Measurements from ENCODE around the gene DLG2.

DLG2 gene

DNA sequence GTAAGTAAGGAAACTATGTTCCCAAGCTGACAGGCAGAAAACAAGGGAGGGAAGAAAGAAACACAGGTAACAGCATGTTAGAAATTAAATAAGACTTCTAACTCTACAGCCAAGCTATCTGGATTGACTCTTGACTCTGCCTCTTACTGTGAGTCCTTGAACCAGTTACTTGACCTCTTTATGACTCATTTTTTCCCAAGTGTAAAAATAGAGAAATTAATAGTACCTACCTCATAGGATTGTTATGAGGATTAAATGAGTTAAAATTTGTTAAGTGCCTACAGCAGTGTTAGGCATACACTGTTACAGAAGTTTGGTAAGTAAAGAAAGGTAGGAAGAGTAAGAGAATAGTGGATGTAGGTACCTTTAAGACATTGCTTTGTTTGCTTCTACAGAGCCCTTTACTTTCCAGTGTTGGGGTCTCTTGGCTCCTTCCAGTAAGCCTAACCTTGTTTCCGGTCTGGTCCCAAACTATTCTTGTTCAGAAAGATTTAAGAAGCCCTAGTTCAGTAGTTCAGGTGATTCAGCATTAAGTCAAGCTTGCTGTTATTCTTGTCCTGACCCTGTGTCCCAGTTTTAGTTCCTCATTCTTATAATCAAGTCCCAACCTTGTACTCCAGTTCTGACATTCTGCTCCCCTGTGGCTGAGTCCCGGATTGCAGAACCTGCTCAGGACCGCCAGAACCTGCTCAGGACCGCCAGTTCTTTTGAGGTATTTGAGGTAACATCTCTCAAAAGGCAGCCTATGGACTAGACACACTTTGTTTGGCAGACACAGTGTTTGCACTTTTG is 1377.6 kb downstream of the DLG2 start:
- no peak for DNase-seq (ENCODE audit: low read depth in 1 of 2, low spot score in 1 of 2)
- H3K4me3 ChIP-seq (replicated peaks; ENCODE audit: insufficient read depth, low read length), result no peak overlapping the region
- no peaks in the 10 kb centered on the region for H3K27me3 ChIP-seq (ENCODE audit: insufficient read depth, poor library complexity, severe bottlenecking)
- no peak overlapping the region for H3K27ac ChIP-seq (replicated peaks)
- TF ChIP-seq, protein P1, sequence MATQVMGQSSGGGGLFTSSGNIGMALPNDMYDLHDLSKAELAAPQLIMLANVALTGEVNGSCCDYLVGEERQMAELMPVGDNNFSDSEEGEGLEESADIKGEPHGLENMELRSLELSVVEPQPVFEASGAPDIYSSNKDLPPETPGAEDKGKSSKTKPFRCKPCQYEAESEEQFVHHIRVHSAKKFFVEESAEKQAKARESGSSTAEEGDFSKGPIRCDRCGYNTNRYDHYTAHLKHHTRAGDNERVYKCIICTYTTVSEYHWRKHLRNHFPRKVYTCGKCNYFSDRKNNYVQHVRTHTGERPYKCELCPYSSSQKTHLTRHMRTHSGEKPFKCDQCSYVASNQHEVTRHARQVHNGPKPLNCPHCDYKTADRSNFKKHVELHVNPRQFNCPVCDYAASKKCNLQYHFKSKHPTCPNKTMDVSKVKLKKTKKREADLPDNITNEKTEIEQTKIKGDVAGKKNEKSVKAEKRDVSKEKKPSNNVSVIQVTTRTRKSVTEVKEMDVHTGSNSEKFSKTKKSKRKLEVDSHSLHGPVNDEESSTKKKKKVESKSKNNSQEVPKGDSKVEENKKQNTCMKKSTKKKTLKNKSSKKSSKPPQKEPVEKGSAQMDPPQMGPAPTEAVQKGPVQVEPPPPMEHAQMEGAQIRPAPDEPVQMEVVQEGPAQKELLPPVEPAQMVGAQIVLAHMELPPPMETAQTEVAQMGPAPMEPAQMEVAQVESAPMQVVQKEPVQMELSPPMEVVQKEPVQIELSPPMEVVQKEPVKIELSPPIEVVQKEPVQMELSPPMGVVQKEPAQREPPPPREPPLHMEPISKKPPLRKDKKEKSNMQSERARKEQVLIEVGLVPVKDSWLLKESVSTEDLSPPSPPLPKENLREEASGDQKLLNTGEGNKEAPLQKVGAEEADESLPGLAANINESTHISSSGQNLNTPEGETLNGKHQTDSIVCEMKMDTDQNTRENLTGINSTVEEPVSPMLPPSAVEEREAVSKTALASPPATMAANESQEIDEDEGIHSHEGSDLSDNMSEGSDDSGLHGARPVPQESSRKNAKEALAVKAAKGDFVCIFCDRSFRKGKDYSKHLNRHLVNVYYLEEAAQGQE (IDR thresholded peaks at IDR 0.05; ENCODE audit: insufficient replicate concordance, low read depth), result no peak
- TF ChIP-seq, protein P2, sequence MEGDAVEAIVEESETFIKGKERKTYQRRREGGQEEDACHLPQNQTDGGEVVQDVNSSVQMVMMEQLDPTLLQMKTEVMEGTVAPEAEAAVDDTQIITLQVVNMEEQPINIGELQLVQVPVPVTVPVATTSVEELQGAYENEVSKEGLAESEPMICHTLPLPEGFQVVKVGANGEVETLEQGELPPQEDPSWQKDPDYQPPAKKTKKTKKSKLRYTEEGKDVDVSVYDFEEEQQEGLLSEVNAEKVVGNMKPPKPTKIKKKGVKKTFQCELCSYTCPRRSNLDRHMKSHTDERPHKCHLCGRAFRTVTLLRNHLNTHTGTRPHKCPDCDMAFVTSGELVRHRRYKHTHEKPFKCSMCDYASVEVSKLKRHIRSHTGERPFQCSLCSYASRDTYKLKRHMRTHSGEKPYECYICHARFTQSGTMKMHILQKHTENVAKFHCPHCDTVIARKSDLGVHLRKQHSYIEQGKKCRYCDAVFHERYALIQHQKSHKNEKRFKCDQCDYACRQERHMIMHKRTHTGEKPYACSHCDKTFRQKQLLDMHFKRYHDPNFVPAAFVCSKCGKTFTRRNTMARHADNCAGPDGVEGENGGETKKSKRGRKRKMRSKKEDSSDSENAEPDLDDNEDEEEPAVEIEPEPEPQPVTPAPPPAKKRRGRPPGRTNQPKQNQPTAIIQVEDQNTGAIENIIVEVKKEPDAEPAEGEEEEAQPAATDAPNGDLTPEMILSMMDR (IDR thresholded peaks at IDR 0.05; ENCODE audit: insufficient read depth, low read length), result no peak
- TF ChIP-seq SPI1 (IDR thresholded peaks at IDR 0.05; ENCODE audit: borderline replicate concordance, low read depth) (no peak), POLR2AphosphoS5 (IDR thresholded peaks at IDR 0.05; ENCODE audit: low read depth) (no peak), GABPA (IDR thresholded peaks at IDR 0.05; ENCODE audit: low read depth) (no peak)

DNA sequence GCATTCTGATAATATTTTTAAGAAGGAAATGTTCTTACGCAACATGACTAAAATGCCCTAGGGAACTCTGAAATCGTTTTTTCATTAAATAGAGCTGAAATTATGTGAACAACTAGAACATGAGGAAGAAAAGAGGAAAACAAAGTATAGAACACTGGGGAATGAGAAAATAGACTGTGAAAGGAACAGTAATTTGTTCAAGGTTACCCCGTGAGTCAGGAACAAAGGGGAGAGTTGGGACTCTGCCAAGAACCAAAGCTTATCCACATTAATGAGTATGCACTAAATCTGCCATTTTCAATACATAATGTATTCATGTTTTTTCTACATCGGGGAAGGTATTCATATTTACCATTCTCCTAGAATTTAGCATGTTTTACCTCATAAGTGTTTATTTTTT is 1379.2 kb downstream of the DLG2 start:
- DNase-seq (ENCODE audit: low read depth in 1 of 2, low spot score in 1 of 2), result no peak
- TF ChIP-seq GABPA (IDR thresholded peaks at IDR 0.05; ENCODE audit: low read depth) (no peak), SPI1 (IDR thresholded peaks at IDR 0.05; ENCODE audit: borderline replicate concordance, low read depth) (no peak), POLR2AphosphoS5 (IDR thresholded peaks at IDR 0.05; ENCODE audit: low read depth) (no peak)
- TF ChIP-seq, protein P1 (IDR thresholded peaks at IDR 0.05; ENCODE audit: insufficient replicate concordance, low read depth), result no peak
- TF ChIP-seq, protein P2 (IDR thresholded peaks at IDR 0.05; ENCODE audit: insufficient read depth, low read length), result no peak
- Histone ChIP-seq H3K4me3 (replicated peaks; ENCODE audit: insufficient read depth, low read length) (no peak overlapping the region), H3K27me3 (ENCODE audit: insufficient read depth, poor library complexity, severe bottlenecking) (no peaks in the 10 kb centered on the region), H3K27ac (replicated peaks) (no peak overlapping the region)

DNA sequence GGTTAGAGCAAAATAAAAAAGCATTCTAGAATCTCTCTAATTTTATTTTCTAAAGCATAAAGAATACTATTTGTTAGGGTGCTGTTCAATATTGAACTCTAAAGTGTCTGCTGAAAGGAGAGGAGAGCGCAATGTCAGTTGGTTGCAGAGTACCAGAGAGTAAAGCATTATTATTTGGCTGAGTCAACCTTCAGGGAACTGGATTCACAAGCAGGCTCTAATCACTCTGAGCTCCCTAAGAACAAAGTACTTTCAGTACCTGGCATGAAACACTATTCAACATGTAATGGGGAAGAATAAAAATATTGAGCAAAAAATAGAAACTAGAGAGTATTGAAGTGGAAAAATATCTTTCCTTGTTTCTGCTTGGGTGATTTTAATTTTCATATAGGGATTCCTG is 1380.0 kb downstream of the DLG2 start:
- no peak overlapping the region for H3K27ac ChIP-seq (replicated peaks)
- H3K4me3 ChIP-seq (replicated peaks; ENCODE audit: insufficient read depth, low read length), result no peak overlapping the region
- no peak for TF ChIP-seq GABPA (IDR thresholded peaks at IDR 0.05; ENCODE audit: low read depth)
- TF ChIP-seq SPI1 (IDR thresholded peaks at IDR 0.05; ENCODE audit: borderline replicate concordance, low read depth), result no peak
- TF ChIP-seq, protein P1 (IDR thresholded peaks at IDR 0.05; ENCODE audit: insufficient replicate concordance, low read depth), result no peak
- TF ChIP-seq, protein P2 (IDR thresholded peaks at IDR 0.05; ENCODE audit: insufficient read depth, low read length), result no peak
- no peak for DNase-seq (ENCODE audit: low read depth in 1 of 2, low spot score in 1 of 2)
- no peaks in the 10 kb centered on the region for H3K27me3 ChIP-seq (ENCODE audit: insufficient read depth, poor library complexity, severe bottlenecking)
